DMS153 treated with DMSO at 0.1 percent for 48 hours (cell line): ENCODE results near the gene TMEM25.
"Not testable (repeated sequence)": the region's sequence is repeated elsewhere in the genome, so short reads cannot be mapped to it uniquely, and the experiment has no call there.

Experiments
- DNase-seq: peaks from one replicate; lab custom pipeline; 2025; ENCODE audit not compliant: unreplicated experiment; lab: John Stamatoyannopoulos, UW

TMEM25 gene

DNA sequence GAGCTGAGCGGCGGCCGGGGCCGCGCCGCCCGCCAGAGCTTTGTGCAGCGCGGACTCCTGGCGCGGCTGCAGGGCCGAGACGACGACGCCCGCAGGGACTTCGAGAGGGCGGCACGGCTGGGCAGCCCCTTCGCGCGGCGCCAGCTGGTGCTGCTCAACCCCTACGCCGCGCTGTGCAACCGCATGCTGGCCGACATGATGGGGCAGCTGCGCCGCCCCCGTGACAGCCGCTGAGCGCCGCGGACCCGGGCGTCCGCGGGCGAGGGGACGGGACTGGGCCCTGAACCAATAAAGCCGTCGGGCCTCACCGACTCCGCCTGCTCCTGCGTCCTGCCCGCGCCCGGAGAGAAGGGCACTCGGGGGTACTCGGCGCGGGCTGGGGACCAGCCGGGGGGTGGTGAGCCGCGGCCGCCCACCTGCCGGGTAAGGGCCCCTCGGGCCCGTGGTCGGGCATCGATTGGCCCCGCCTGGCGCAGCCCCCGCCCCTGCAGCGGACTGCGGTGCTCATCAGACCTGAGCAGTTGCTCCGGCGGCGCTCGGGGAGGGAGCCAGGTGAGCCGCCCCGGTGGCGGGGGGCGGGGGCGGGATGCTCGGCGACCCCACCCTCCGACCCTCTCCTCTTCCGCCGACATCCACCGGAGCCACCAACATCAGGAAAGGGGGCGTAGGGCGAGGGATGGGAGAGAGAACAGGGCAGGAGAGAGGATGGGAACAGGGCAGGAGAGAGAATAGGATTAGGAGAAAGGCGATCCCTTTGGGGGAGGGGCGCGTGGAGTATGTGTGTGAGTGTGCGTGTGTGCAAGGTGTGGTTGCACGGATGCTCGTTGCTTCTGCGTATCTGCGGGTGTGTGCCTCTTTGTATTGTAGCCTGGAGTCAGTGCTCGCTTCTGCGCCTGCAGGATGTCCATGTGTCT is at the start of gene TMEM25:
TSS of gene TMEM25 (plus strand) at position 510 of the 914 bp plus-strand sequence. CDS start 610 bp downstream, outside the sequence.
- no peak for DNase-seq

- DNase-seq: not testable (repeated sequence)
Observed at GRCh38 chr11:118481238-118481637, 49.8 kb upstream of the TMEM25 start.

DNA sequence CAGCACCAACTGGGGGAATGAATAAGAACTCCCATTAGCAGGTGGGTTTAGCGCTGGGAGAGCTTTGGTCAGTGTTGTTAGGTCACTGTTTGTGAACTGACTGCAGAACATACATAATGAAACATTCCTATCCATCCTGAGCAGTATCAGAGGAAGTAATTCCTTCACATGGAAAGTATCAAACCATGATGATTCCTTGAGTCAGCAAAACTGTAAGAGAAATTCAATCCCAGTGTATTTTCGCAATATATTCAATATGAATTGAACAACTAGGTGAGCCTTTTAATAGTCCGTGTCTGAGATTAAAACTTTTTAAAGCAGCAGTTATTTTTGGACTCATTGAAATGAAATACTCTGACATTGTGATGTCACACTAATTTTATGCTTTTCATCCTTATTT is 46.6 kb upstream of the TMEM25 start:
- no peak for DNase-seq

DNA sequence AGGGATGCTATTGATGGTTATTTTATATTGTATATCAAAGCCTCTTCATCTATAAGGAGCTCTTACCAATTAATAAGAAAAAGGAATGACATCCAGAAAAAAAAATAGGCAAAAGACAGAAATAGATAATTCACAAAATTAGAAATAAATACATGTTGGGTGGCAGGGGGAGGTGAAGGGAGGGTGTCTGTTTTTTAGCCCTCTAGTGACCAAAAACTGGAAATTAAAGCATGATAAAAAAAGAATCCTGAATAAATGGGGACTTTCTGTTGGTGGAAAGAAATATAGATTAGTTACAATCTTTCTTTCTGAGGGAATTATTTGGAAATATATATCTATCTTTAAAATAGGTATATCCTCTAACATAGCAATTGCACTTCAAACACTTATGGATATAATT is 45.7 kb upstream of the TMEM25 start:
- no peak for DNase-seq

GRCh38 chr11:118488480-118489109 is 42.4 kb upstream of the TMEM25 start:
- peak; percentile 66 for DNase-seq

- no peak for DNase-seq
Observed at GRCh38 chr11:118491041-118491440, 40.0 kb upstream of the TMEM25 start.

DNA sequence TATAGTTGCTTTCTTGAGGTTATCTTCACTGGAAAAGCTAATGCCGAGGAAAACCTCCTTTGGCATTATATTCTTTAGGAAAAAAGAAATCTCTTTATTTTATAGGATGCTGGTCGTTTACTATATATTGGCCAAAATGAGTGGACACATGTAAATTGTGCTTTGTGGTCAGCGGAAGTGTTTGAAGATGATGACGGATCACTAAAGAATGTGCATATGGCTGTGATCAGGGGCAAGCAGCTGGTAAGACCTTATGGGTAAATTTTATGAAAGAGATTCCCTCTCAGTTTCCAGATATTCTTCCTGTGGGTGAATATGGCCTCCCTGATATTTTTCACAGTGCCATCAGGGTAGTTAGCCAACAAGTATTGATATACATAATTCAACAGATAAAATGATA is 33.2 kb upstream of the TMEM25 start:
- DNase-seq: no peak

- DNase-seq: no peak
Observed at GRCh38 chr11:118503216-118503615, 27.8 kb upstream of the TMEM25 start.

- no peak for DNase-seq
Observed at GRCh38 chr11:118511601-118512000, 19.4 kb upstream of the TMEM25 start.

DNA sequence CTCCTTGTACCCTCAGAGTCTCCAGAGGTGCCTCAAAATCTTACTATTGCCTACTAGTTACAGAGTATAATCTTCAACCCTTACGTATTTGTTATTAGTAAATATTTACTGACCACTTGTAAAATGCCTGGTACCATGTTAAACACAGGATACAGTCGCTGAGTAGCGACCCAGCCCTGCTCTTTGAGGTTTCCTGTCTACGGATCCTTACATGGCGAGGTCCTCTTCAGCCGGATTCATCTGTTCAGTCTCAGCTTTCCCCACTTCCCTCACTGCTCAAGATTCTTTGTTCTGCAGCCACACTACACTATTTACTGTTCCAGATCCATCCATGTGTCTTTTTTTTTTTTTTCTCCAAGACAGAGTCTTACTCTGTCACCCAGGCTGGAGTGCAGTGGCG is 16.9 kb upstream of the TMEM25 start:
- no peak for DNase-seq

DNA sequence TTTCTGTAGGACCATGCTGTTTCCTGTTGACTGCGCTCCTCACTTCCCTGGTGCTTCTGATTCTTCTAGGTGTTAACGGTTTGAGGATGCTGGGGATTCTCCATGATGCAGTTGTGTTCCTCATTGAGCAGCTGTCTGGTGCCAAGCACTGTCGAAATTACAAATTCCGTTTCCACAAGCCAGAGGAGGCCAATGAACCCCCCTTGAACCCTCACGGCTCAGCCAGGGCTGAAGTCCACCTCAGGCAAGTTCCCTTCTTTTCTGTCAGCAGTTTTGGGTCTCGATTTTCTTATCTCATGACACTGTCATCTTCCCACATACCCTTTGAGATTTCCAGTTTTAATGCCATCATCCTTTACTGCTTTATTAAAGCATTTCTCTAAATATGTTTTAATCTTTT is 11.4 kb upstream of the TMEM25 start:
- no peak for DNase-seq

DNA sequence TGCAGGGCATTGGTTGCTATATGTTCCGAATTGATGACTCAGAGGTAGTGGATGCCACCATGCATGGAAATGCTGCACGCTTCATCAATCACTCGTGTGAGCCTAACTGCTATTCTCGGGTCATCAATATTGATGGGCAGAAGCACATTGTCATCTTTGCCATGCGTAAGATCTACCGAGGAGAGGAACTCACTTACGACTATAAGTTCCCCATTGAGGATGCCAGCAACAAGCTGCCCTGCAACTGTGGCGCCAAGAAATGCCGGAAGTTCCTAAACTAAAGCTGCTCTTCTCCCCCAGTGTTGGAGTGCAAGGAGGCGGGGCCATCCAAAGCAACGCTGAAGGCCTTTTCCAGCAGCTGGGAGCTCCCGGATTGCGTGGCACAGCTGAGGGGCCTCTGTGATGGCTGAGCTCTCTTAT is 9.1 kb upstream of the TMEM25 start:
- DNase-seq: no peak

GRCh38 chr11:118522571-118523072 is 8.4 kb upstream of the TMEM25 start:
- no peak for DNase-seq

- DNase-seq: no peak
Observed at GRCh38 chr11:118524356-118524755, 6.6 kb upstream of the TMEM25 start.

DNA sequence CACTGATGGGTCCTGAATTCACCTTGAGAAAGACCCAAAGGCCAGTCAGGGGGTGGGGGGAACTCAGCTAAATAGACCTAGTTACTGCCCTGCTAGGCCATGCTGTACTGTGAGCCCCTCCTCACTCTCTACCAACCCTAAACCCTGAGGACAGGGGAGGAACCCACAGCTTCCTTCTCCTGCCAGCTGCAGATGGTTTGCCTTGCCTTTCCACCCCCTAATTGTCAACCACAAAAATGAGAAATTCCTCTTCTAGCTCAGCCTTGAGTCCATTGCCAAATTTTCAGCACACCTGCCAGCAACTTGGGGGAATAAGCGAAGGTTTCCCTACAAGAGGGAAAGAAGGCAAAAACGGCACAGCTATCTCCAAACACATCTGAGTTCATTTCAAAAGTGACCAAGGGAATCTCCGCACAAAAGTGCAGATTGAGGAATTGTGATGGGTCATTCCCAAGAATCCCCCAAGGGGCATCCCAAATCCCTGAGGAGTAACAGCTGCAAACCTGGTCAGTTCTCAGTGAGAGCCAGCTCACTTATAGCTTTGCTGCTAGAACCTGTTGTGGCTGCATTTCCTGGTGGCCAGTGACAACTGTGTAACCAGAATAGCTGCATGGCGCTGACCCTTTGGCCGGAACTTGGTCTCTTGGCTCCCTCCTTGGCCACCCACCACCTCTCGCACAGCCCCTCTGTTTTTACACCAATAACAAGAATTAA is 6.1 kb upstream of the TMEM25 start:
- no peak for DNase-seq

DNA sequence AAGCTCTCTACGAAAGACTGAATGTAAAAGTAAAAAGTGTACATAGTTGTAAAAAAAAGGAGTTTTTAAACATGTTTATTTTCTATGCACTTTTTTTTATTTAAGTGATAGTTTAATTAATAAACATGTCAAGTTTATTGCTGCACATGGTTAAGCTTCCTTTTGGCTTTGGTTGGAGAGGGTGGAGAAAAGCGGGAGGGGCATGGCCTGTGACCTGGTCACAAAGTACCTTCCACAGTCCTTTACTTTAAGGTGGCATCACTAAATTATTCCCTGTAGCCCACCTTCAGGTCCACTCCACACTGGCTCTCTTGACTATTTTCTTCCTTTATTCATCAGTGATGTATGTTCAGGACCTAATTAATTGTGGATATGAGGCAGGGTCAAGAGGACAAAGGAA is 4.3 kb upstream of the TMEM25 start:
- no peak for DNase-seq

GRCh38 chr11:118527109-118527508 is 3.9 kb upstream of the TMEM25 start, which contains the start of gene TTC36:
TTC36 (plus strand) TSS chr11:118527474; CDS start chr11:118527495, 21 bp downstream.
- no peak for DNase-seq

DNA sequence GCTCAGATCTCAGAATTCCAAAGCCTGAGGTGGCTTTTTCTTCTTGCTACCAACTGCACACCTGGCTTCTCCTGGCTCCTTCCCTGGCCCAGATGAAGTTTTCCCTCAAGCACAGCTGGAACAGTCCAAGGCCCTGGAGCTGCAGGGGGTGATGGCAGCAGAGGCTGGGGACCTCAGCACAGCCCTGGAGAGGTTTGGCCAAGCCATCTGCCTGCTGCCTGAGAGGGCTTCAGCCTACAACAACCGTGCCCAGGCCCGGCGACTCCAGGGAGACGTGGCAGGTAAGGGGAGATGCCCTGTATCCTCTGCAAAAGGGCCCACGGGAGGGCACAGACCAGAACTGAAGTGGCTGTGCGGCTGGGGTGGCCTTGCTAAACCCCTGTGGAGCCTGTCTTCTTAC is 2.5 kb upstream of the TMEM25 start:
- DNase-seq: no peak

DNA sequence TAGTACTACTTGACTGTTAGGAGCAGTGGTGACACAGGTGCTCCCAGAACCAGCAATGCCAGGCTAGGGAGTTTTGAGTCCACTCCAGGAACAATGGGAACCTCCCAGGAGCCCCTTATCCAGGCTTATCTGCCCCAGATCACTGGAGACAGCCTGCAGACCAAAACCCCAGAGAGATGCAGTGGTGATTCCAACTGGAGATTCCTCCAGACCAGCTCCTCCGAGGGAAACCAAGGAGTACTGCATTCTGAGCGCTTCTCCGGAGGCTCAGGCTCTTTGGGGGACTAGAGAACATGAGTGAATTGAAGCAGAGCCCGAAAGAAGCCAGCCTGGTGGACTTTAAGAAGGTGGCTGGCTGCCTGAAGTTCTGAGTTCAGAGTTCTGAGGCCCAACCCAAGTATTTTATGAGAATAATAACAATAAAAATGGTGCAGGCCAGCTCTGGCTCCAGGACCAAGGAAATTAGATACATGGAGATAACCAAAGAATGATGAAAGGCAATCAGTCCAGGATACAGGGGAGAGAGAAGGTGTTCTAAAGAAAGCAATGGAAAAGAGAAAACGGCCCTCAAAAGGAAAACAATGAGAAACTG is 1.3 kb upstream of the TMEM25 start:
- no peak for DNase-seq

- peak; percentile 70 for DNase-seq
Observed at GRCh38 chr11:118530180-118530682, 761 bp upstream of the TMEM25 start.

- DNase-seq: no peak
Observed at GRCh38 chr11:118531597-118532084, 649 bp downstream of the TMEM25 start.
